ENCODE results near the gene HIGD2A.

Gene HIGD2A

DNA sequence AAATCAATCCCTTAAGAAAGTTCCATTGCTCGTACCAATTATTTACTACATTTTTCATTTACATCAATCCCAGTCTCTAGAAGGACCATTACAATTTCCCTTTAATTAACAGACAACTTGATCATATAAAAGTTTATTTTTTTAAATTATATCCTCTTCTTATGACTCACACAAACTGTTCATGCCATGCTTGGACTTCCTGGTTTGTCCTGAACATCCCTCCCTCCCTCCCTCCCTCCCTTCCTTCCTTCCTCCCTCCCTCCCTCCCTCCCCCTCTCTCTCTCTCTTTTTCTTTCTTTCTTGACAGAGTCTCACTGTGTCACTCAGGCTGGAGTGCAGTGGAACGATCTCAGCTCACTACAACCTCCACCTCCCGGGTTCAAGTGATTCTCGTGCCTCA lies 39.4 kb downstream of the HIGD2A start:
- no peak overlapping the region for H3K9ac ChIP-seq (ENCODE audit: low read depth, low read length)
- no peaks in the 10 kb centered on the region for H3K4me1 ChIP-seq (ENCODE audit: insufficient read depth, low read length)
- no peaks in the 10 kb centered on the region for H3K36me3 ChIP-seq (ENCODE audit: insufficient read depth, low read length)
- H3K9me3 ChIP-seq (ENCODE audit: control insufficient read depth, insufficient read depth, low read length): peaks cover 6% of the 10 kb centered on the region

DNA sequence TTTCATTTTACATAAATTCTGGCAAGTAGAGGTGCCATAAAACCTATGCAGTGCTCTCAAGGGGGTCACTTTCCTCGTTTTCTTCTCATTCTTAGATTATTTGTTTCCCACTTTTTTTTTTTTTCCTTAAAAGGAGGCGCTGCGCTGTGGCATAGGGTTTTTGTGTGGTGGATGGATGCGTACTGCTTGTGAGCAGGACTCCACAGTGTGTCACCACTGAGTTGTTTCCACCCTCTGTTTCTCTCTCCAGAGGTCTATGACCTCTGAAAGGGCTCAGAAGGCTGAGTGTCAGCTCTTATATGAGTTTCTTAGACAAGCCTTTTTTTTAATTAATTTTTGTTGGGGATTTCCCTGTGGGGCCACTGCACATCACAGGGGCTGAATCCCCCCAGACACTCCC lies 41.4 kb downstream of the HIGD2A start:
- H3K9ac ChIP-seq (ENCODE audit: low read depth, low read length): no peak overlapping the region
- H3K36me3 ChIP-seq (ENCODE audit: insufficient read depth, low read length): no peaks in the 10 kb centered on the region
- H3K9me3 ChIP-seq (ENCODE audit: control insufficient read depth, insufficient read depth, low read length): peaks cover 6% of the 10 kb centered on the region
- no peaks in the 10 kb centered on the region for H3K4me1 ChIP-seq (ENCODE audit: insufficient read depth, low read length)

DNA sequence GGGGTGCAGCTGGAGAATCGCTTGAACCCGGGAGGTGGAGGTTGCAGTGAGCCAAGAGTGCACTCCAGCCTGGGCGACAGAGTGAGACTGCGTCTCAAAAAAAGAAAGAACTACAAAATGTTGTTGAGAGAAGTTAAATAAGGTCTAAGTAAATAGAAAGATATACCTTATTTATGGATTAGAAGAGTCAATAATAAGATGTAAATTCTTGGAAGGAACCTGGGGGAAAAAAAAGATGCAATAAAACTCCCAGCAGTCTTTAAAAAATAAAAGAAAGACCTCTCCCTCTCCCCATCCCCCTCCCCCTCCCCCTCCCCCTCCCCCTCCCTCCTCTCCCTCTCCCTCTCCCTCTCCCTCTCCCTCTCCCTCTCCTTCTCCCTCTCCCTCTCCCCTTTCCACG lies 44.2 kb downstream of the HIGD2A start:
- Histone ChIP-seq H3K9ac (ENCODE audit: low read depth, low read length) (no peak overlapping the region), H3K9me3 (ENCODE audit: control insufficient read depth, insufficient read depth, low read length) (peaks cover 4% of the 10 kb centered on the region), H3K4me1 (ENCODE audit: insufficient read depth, low read length) (no peaks in the 10 kb centered on the region), H3K36me3 (ENCODE audit: insufficient read depth, low read length) (no peaks in the 10 kb centered on the region)

DNA sequence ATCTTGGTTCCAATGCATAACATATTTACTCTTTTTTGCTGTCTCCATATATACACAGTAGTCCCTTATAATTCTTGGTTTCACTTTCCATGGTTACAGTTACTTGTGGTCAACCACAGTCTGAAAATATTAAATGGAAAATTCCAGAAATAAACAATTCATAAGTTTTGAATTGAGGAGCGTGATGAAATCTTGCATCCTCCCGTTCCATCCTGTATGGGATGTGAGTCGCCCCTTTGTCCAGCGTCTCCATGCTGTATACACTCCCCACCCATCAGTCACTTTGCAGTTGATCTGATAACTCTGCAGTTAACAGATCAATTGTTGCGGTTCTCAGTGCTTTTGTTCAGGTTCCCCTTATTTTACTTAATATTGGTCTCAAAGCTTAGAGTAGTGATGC lies 48.1 kb downstream of the HIGD2A start:
- H3K9ac ChIP-seq (ENCODE audit: low read depth, low read length): no peak overlapping the region

DNA sequence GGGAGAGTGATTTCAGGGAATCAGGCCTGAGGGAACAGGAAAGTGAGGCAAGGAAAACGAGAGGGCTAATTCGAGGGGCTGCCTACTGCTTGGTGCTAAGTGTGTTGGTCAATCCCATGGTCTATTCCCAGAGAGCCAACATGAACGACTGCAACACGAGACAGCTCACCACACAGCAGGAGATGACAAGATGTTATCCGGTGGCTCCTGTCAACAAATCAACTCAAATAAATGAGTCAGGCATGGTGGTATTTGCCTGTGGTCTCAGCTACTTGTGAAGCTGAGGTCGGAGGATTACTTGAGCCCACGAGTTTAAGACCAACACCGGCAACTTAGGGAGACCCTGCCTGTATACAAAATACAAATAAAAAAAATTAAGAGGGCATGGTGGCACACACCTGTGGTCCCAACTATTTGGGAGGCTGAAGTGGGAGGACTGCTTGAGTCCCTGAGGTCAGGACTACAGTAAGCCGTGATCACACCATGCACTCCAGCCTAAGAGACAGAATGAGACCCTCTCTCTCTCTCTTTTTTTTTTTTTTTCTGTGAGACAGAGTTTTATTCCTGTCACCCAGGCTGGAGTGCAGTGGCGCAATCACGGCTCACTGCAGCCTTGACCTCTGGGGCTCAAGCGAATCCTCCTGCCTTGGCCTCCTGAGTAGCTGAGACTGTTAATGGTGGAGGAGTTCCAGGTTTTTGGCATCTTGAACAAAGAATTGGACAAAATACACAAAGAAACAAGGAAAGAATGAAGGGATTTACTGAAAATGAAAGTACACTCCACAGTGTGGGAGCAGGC lies 50.6 kb downstream of the HIGD2A start:
- Histone ChIP-seq H3K36me3 (ENCODE audit: insufficient read depth, low read length) (no peaks in the 10 kb centered on the region), H3K9ac (ENCODE audit: low read depth, low read length) (no peak overlapping the region), H3K4me1 (ENCODE audit: insufficient read depth, low read length) (peaks cover 4% of the 10 kb centered on the region; the same call in 1 of the 2 replicates), H3K9me3 (ENCODE audit: control insufficient read depth, insufficient read depth, low read length) (no peaks in the 10 kb centered on the region)

More for the DNA sequence above, 48.1 kb downstream of the HIGD2A start:
- Histone ChIP-seq H3K9me3 (ENCODE audit: control insufficient read depth, insufficient read depth, low read length) (peaks cover 4% of the 10 kb centered on the region), H3K4me1 (ENCODE audit: insufficient read depth, low read length) (peaks cover 4% of the 10 kb centered on the region; the same call in 1 of the 2 replicates), H3K36me3 (ENCODE audit: insufficient read depth, low read length) (no peaks in the 10 kb centered on the region)
